Right lobe of liver (tissue), 4 donors: ENCODE measurements around the gene PIAS4.

Source experiments
- POLR2A ChIP-seq: fragments of 450-650 bp; IDR thresholded peaks from one replicate; pipeline ENCODE4 v1.6.1; 2017; ENCODE audit warnings: antibody characterized with exemption, mild to moderate bottlenecking
- TF ChIP-seq, protein P1 (sequence below), 4 donors: fragments of 200-600 bp in 3 of 4; fragments of 450-650 bp in 1 of 4; IDR thresholded peaks; one replicate each; pipeline versions ENCODE4 v1.5.1 to v1.8.0; 2016 to 2022; ENCODE audit warnings: antibody characterized with exemption in 4 of 4, mild to moderate bottlenecking in 2 of 4
- donor health status: DM: no; HTN: no; CAD: no.
- donor health status: DM: no; HTN: no; CAD: no.
- donor health status: DM: no; HTN: yes; CAD: no.

GRCh38 chr19:4054441-4055208 is 47.1 kb downstream of the PIAS4 start:
- TF ChIP-seq, protein P1, sequence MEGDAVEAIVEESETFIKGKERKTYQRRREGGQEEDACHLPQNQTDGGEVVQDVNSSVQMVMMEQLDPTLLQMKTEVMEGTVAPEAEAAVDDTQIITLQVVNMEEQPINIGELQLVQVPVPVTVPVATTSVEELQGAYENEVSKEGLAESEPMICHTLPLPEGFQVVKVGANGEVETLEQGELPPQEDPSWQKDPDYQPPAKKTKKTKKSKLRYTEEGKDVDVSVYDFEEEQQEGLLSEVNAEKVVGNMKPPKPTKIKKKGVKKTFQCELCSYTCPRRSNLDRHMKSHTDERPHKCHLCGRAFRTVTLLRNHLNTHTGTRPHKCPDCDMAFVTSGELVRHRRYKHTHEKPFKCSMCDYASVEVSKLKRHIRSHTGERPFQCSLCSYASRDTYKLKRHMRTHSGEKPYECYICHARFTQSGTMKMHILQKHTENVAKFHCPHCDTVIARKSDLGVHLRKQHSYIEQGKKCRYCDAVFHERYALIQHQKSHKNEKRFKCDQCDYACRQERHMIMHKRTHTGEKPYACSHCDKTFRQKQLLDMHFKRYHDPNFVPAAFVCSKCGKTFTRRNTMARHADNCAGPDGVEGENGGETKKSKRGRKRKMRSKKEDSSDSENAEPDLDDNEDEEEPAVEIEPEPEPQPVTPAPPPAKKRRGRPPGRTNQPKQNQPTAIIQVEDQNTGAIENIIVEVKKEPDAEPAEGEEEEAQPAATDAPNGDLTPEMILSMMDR (IDR thresholded peaks at IDR 0.05) = no peak
- TF ChIP-seq POLR2A = no peak
